GM18526 (cell line): ENCODE measurements around the gene IRX5.

Source experiments
- POLR2A ChIP-seq: IDR thresholded peaks from 3 replicates; pipeline ENCODE4 v1.6.1; 2011; ENCODE audit not compliant: insufficient read length; ENCODE audit errors: extremely low read depth

IRX5 gene

DNA sequence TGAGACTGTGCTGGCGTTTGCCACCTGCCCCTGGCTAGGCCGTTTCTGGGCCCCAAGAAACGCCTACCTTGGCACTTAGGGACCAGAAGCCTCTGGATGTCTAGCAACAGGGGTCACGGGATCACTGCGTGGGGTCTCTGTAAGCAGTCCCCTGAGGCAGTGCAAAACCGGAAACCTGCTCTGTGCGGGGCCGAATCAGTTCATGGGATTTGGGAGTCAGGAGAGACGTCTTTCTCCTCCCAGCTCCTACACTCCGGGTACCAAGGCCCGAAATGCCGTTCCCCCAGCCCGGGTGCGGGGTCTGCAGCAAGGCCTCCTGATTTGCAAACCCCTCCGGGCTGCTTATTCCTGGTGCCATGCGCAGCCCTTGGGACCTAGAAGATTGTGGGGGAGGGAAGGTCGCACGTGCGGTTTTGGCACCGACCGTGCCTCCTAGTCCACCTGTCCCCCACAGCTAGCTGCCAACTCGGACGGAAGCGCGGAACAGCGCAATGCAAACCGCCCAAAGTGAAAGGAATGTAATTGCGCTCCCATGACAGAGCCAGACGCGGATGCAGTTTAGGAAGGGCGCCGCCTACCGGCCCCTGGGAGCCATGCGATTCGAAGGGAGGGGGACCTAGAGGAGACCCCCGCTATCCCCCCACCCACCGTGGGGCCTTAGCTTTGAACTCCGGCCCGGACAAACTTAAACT lies 6.5 kb downstream of the IRX5 start:
- no peak for TF ChIP-seq POLR2A

DNA sequence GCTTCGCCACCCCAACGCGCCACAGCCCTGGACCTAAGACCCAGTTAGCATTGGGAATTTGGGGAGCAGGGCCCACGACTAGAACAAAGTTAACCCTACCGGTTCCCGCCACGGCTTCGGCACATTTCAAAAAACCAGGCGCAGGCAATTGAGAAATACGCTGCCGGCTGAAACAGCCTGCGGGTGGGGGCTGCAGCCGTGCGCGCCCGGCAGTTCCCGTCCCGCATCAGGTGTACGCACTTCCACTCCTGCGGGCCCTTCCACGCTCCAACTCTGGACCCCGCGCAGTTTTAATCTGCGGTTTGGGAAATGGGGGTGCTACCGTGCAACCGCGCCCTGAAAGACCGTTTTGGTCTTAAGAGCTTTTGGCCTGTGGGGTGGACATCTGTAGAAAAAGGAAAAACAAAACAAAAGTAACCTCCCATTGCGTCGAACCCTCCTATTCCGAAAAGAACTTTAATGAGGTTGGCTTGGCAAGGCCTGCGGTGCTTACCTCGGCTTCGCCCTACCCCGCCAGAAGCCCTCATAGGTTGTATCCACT lies 7.1 kb downstream of the IRX5 start:
- no peak for TF ChIP-seq POLR2A

DNA sequence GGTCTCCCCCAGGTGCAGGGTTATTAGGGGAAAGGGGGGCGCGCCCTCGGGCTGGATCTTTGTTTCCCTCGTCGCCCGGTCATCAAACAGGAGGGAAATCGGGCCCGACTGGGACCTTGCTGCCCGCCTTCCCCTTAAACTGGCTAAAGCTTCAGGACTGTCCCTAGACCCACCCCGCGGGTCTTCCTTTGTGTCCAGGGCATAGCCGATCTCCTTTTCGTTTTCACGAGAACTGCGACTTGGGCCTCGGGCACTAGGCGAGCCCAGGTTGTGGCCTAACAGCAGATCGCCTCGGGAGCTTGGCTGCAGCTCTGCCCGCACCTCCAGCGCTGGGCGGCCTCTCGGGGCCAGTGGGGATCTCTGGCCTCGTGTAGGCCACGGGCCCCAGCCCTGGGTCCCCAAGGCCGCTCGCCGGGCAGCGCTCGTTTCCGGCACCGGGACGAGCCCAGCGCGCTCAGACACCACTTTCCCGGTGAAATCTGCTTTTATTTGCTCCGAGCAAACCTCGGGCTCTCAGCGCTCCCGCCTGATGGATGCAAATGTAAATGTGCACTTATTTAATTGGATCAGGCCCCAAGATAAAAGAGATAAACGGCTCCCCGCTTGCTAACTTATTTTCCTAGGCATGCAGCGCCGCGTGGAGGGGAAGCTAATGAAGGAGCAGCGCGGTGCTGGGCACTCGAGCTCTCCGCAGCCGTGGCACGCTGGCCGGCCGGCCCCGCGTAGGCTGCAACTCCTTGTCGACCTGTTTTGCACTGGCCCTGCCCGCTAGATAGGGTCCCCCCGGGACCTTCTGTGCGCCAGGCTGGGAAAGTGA lies 7.8 kb downstream of the IRX5 start:
- no peak for TF ChIP-seq POLR2A

DNA sequence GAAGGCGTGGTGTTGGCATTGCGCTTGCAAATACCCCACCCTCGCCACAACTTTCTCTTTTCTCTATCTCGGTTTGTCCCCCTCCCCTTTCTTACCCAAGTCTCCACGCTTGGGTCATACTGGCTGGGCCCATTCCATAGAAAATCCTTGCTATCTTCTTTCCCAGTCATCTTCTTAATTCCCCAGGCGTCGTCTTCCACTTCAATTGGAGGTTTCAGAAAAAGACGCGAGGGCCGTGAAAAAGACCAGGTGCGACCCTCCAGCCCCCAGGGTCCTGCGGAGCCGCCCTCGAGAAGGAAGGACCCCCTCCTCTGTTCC lies 8.3 kb downstream of the IRX5 start:
- no peak for TF ChIP-seq POLR2A

DNA sequence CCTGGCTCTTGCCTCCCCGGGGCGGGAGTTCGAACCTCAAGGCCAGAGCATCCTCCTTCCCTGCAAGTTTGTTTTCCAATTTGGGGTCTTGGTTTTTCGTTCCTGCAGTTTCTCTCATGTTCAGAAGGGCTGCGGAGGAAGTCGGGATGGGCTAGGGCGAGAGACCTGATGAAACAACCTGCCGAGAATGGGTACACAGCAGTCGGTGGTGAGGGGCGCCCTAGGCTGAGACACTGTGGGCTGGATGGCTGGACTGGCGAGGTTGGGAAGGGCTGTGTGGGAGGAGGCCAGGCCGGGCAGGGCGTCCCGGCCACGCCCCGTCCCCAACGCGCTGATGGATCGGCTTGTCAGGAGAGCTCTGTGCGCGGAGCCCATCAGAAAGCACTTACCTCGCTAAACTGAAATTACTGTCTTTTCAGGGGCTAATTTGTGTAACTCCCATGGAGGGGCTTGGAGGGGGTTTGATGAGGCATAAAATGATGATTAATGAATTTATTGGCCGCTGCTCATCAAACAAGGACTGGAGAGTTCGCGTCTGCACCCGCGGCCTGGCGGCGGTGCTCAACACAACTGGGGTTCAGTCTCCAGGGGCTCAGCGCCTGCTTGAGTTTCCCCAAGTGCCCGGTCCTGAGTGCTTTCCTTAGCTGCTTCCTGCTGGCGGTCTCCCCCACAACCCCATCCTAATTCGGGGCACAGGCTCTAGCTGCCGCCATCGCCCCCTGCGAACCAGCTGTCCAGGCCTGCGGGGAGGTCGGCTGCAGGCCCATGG lies 9.0 kb downstream of the IRX5 start:
- no peak for TF ChIP-seq POLR2A

DNA sequence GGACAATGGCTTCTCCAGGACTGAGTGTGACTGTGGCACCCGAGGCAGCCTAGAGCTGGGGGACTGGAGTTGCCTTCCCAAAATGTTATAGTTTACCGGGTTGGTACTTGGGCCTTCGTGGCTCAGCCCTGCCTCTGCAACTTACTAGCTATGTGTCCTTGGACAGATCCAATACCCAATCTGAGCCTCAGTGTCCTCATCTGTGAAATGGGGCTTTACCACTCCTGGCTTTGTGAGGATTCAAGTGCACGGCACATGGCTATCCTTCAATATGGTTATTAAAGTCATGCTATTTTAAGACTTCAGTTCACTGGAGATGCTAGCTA lies 9.6 kb downstream of the IRX5 start:
- no peak for TF ChIP-seq POLR2A

DNA sequence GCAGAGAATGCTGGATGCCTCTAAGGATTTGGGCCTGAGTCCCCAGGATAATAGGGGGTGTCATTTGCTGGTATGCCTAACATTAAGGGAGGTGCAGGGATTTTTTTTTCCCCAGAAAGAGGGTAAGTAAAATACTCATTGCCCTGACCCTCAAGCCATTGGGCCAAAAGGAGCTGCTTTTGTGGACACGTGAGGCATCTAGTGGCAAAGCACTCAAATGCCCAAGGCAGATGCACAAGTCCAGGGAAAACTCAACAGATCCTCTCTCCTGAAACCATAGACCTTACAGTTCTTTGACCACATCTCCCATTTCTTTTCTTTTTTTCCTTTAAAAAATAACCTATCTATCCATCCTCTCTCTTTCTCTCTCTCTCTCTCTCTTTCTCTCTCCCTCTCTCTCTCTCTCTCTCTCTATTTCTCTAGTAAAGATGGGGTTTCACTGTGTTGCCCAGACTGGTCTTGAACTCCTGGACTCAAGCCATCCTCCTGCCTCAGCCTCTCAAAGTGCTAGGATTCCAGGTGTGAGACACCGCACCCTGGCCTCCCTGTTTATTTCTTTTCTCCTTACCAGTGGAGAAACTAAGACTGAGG lies 11.8 kb downstream of the IRX5 start:
- TF ChIP-seq POLR2A, result no peak

DNA sequence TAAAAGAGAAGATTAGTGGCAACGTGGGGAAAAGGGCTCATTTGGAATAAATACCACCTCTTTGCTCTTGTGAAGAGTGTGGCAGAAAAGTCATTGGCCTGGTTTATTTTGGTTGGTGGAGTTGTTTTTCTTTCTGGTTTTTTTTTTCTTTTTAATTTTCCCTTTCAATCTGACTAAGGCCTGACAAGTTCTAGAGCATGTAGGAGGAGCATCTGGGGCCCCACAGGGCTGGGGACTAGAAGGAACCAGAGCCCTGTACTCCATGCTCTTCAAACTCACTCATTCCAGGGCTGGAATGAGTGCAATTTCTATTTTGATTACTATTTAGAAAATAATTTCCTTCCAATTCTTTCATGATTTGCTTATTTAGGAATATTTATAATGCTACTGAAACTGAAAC lies 13.3 kb downstream of the IRX5 start:
- no peak for TF ChIP-seq POLR2A

DNA sequence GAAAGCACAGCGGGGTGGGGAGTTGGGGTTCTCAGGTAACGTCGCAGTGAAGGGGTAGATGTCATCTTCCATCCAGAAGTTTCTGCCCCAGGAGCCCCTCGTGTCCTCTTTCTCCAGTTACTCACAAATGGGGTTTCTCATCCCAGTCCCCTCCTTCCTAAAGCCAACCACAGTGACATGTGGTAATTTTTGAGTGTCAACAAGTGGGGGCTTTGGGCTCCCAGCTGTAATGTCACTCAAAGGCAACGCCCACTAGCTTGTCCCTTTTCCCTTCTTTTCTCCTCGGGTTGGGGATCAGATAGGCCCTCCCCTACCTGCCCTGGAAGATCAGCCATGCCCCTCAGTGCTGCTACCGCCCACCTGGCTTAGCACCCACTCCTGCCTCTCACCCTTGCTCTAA lies 14.4 kb downstream of the IRX5 start:
- no peak for TF ChIP-seq POLR2A

DNA sequence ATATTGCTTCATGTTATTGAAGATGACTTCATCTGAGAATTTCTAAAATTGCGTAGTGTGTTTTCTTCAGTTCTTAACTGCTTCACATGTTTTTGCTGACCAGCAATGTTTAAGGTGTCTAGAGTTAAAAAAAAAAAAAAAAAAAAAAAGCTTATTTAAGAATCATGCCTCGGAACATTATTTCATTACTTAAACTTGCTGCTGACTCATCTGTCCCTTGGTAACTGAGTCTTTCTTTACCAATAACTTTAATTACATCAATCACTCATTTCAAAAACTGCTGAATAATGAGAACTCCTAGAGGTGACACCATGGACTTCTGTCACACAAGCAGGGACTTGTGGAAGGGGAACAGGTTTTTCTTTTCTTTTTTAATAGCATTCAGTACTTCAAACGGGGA lies 16.2 kb downstream of the IRX5 start:
- no peak for TF ChIP-seq POLR2A

DNA sequence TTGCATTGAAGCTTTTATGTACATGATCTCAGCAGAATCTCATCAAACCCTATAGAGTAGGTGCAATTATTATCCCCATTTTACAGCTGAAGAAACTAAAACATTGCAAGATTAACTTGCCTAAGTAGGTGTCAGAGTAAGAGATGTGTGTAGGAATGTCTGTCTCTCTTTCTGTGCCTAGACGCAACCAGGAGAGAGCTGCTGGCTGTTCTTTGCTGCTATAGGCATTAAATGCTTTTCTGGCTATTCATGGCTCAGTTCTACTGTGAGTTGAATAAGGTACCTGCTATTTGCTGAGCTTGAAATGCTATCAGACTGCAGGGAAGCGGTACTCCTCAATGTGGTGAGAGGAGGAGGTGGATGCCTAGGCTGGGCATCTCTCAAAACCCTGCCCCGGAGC lies 17.0 kb downstream of the IRX5 start:
- TF ChIP-seq POLR2A, result no peak

DNA sequence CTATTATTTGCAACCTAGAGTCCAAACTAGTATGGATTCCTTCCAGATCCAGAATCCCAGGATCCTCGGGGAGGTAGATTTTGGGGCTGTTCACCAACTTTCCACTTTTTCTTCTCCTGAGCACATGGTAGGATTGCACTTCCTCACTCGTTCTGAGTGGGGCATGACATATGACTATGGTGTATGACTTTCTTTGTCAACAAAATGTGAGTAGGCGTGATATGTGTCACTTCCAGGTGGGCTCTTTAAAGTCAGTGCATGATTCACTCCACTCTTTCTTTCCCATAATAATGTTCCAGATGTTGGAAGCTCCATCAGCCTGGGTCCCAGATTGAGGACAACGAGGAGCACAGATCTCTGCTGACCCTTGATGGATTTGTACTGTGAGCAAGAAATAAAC lies 21.5 kb downstream of the IRX5 start:
- TF ChIP-seq POLR2A, result no peak

DNA sequence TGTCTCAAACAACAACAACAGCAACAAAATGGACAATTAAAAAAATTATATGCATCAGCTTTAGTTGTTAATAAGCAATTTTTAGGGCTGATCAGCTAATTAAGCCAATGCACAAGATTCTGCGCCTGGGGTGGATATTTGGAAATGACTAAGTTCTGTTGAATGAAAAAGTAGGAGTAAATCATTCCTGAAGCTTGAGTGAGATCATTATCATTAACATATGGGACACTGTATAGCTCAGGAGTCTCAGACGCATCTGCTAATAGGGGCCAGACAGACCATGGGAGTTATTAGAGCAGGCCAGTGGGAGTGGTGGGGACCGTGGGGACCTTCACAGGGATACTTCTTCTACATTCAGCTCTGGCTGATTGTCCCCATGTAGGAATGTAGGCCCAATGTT lies 22.8 kb downstream of the IRX5 start:
- no peak for TF ChIP-seq POLR2A

DNA sequence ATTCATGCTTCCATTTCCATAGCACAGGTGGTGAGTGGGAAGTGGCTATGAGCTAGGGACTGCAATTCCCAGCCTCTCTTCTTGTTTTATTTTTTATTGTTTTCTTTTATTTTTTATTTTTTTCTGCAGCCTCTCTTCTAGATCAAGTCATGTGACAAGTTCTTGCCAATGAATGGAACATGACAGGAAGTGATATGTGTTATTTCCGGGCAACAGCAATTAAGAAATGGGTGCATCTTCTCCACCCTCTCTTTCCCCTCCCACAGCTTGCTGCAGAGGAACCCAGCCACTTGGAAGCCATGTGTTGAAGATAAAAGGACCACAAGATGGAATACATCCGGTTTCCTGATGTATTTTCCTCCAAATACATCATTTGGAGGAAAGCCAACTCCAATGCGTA lies 23.6 kb downstream of the IRX5 start:
- no peak for TF ChIP-seq POLR2A

DNA sequence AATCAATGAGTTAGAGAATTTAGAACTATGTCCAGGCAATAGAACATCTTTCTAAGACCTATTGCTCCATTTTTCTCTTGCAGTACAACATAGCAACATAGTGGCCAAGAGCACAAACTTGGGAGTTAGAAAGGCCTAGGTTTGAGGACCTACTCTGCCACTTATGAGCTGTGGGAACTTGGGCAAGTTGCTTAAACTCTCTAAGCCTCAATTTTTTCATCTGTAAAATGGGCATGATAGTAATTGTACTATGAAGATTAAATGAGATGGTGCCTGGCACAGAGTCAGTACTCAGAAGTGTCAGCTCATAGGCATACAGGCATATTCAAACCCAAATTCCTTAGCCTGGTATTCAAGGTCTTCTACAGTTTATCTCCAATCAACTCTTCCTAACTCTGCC lies 25.1 kb downstream of the IRX5 start:
- TF ChIP-seq POLR2A, result no peak
